ENCODE results near the gene STX8.

Gene STX8

GRCh38 chr17:9472094-9472493 is 103.5 kb downstream of the STX8 start:
- Histone ChIP-seq H3K27me3 (ENCODE audit: low read depth, low read length) (no peaks in the 10 kb centered on the region), H3K27ac (ENCODE audit: low read length) (no peak overlapping the region), H3K79me2 (ENCODE audit: low read length) (no peaks in the 10 kb centered on the region), H3K4me3 (ENCODE audit: low read length) (no peak overlapping the region), H2AFZ (ENCODE audit: low read depth, low read length) (no peak overlapping the region), H3K36me3 (replicated peaks; ENCODE audit: low read depth, low read length) (no peaks in the 10 kb centered on the region), H3K4me2 (ENCODE audit: low read length) (no peak overlapping the region), H3K9ac (ENCODE audit: low read length) (no peak overlapping the region), H3K9me3 (ENCODE audit: insufficient read depth, low read length) (no peaks in the 10 kb centered on the region), H4K20me1 (ENCODE audit: insufficient read depth, low read length) (no peaks in the 10 kb centered on the region), H3K4me1 (ENCODE audit: low read length) (no peaks in the 10 kb centered on the region)
- TF ChIP-seq CTCF (IDR thresholded peaks at IDR 0.05; ENCODE audit: low read depth, low read length) (no peak), EZH2phosphoT487 (IDR thresholded peaks at IDR 0.05; ENCODE audit: low read depth) (no peak)

- TF ChIP-seq EZH2phosphoT487 (IDR thresholded peaks at IDR 0.05; ENCODE audit: low read depth) (no peak), CTCF (IDR thresholded peaks at IDR 0.05; ENCODE audit: low read depth, low read length) (no peak)
- H2AFZ ChIP-seq (ENCODE audit: low read depth, low read length) = no peak overlapping the region
- H3K4me3 ChIP-seq (ENCODE audit: low read length) = no peak overlapping the region
- H3K27me3 ChIP-seq (ENCODE audit: low read depth, low read length) = no peaks in the 10 kb centered on the region
- no peaks in the 10 kb centered on the region for H3K9me3 ChIP-seq (ENCODE audit: insufficient read depth, low read length)
- no peak overlapping the region for H3K4me2 ChIP-seq (ENCODE audit: low read length)
- H3K27ac ChIP-seq (ENCODE audit: low read length) = no peak overlapping the region
- no peak overlapping the region for H3K9ac ChIP-seq (ENCODE audit: low read length)
- no peaks in the 10 kb centered on the region for H3K36me3 ChIP-seq (replicated peaks; ENCODE audit: low read depth, low read length)
- H3K4me1 ChIP-seq (ENCODE audit: low read length) = no peaks in the 10 kb centered on the region
- no peaks in the 10 kb centered on the region for H3K79me2 ChIP-seq (ENCODE audit: low read length)
- no peaks in the 10 kb centered on the region for H4K20me1 ChIP-seq (ENCODE audit: insufficient read depth, low read length)
Measured at GRCh38 chr17:9470171-9470570, 105.4 kb downstream of the STX8 start.

- Histone ChIP-seq H3K9me3 (ENCODE audit: insufficient read depth, low read length) (no peaks in the 10 kb centered on the region), H4K20me1 (ENCODE audit: insufficient read depth, low read length) (no peaks in the 10 kb centered on the region), H3K79me2 (ENCODE audit: low read length) (no peaks in the 10 kb centered on the region), H3K4me2 (ENCODE audit: low read length) (no peak overlapping the region), H3K4me3 (ENCODE audit: low read length) (no peak overlapping the region), H3K4me1 (ENCODE audit: low read length) (no peaks in the 10 kb centered on the region), H3K9ac (ENCODE audit: low read length) (no peak overlapping the region), H3K36me3 (replicated peaks; ENCODE audit: low read depth, low read length) (no peaks in the 10 kb centered on the region), H3K27ac (ENCODE audit: low read length) (no peak overlapping the region), H3K27me3 (ENCODE audit: low read depth, low read length) (no peaks in the 10 kb centered on the region), H2AFZ (ENCODE audit: low read depth, low read length) (no peak overlapping the region)
- TF ChIP-seq CTCF (IDR thresholded peaks at IDR 0.05; ENCODE audit: low read depth, low read length) = no peak
- no peak for TF ChIP-seq EZH2phosphoT487 (IDR thresholded peaks at IDR 0.05; ENCODE audit: low read depth)
Measured at GRCh38 chr17:9468937-9469336, 106.7 kb downstream of the STX8 start.

- H3K27me3 ChIP-seq (ENCODE audit: low read depth, low read length) = no peaks in the 10 kb centered on the region
- H3K4me2 ChIP-seq (ENCODE audit: low read length) = no peak overlapping the region
- no peak overlapping the region for H3K9ac ChIP-seq (ENCODE audit: low read length)
- no peaks in the 10 kb centered on the region for H3K4me1 ChIP-seq (ENCODE audit: low read length)
- H3K79me2 ChIP-seq (ENCODE audit: low read length) = no peaks in the 10 kb centered on the region
- no peaks in the 10 kb centered on the region for H3K9me3 ChIP-seq (ENCODE audit: insufficient read depth, low read length)
- no peak overlapping the region for H2AFZ ChIP-seq (ENCODE audit: low read depth, low read length)
- H3K4me3 ChIP-seq (ENCODE audit: low read length) = no peak overlapping the region
- TF ChIP-seq EZH2phosphoT487 (IDR thresholded peaks at IDR 0.05; ENCODE audit: low read depth) (no peak), CTCF (IDR thresholded peaks at IDR 0.05; ENCODE audit: low read depth, low read length) (no peak)
- H4K20me1 ChIP-seq (ENCODE audit: insufficient read depth, low read length) = no peaks in the 10 kb centered on the region
- no peak overlapping the region for H3K27ac ChIP-seq (ENCODE audit: low read length)
- H3K36me3 ChIP-seq (replicated peaks; ENCODE audit: low read depth, low read length) = no peaks in the 10 kb centered on the region
Measured at GRCh38 chr17:9468532-9468931, 107.1 kb downstream of the STX8 start.
